Measurements from ENCODE around the gene DCUN1D2.
A peak's percentile ranks its signal among the peaks of the same experiment; 100 is the strongest.

Gene DCUN1D2

GRCh38 chr13:113491418-113491883, 940 bp upstream of the DCUN1D2 start:
- no peak for DNase-seq (ENCODE audit: low read depth)
- TF ChIP-seq CTCF (IDR thresholded peaks at IDR 0.05; ENCODE audit: low read length, missing control alignments) = no peak
- H3K4me3 ChIP-seq (replicated peaks; ENCODE audit: low read depth, low read length) = peak overlapping the region; percentile 88

- DNase-seq (ENCODE audit: low read depth) = peak; percentile 54
- peak overlapping the region; percentile 88 for H3K4me3 ChIP-seq (replicated peaks; ENCODE audit: low read depth, low read length)
These were observed 689 bp downstream of the DCUN1D2 start for GRCh38 chr13:113489549-113490495.

GRCh38 chr13:113489171-113489548, 1.4 kb downstream of the DCUN1D2 start:
- peak overlapping the region; percentile 88 for H3K4me3 ChIP-seq (replicated peaks; ENCODE audit: low read depth, low read length)
- no peak for DNase-seq (ENCODE audit: low read depth)
- TF ChIP-seq CTCF (IDR thresholded peaks at IDR 0.05; ENCODE audit: low read length, missing control alignments) = no peak

More at GRCh38 chr13:113489549-113490495, 689 bp downstream of the DCUN1D2 start:
- no peak for TF ChIP-seq CTCF (IDR thresholded peaks at IDR 0.05; ENCODE audit: low read length, missing control alignments)

- TF ChIP-seq CTCF (IDR thresholded peaks at IDR 0.05; ENCODE audit: low read length, missing control alignments) = no peak
- no peak overlapping the region for H3K4me3 ChIP-seq (replicated peaks; ENCODE audit: low read depth, low read length)
- DNase-seq (ENCODE audit: low read depth) = no peak
These were observed 2.2 kb downstream of the DCUN1D2 start for GRCh38 chr13:113488283-113488682.

- no peak overlapping the region for H3K4me3 ChIP-seq (replicated peaks; ENCODE audit: low read depth, low read length)
- no peak for DNase-seq (ENCODE audit: low read depth)
- TF ChIP-seq CTCF (IDR thresholded peaks at IDR 0.05; ENCODE audit: low read length, missing control alignments) = no peak
These were observed 3.8 kb downstream of the DCUN1D2 start for GRCh38 chr13:113486698-113487097.

GRCh38 chr13:113485545-113485944, 5.0 kb downstream of the DCUN1D2 start:
- DNase-seq (ENCODE audit: low read depth) = no peak
- TF ChIP-seq CTCF (IDR thresholded peaks at IDR 0.05; ENCODE audit: low read length, missing control alignments) = no peak
- H3K4me3 ChIP-seq (replicated peaks; ENCODE audit: low read depth, low read length) = no peak overlapping the region

Measured in fibroblast of pulmonary artery (primary cell).